HPDE6-E6E7 (cell line): ENCODE measurements around the gene GRAMD4.

ENCODE experiments used
- DNase-seq: peaks from one replicate; pipeline ENCODE4 v3.0.0; 2011; ENCODE audit warnings: missing footprints; ENCODE audit errors: extremely low spot score

The GRAMD4 gene, protein sequence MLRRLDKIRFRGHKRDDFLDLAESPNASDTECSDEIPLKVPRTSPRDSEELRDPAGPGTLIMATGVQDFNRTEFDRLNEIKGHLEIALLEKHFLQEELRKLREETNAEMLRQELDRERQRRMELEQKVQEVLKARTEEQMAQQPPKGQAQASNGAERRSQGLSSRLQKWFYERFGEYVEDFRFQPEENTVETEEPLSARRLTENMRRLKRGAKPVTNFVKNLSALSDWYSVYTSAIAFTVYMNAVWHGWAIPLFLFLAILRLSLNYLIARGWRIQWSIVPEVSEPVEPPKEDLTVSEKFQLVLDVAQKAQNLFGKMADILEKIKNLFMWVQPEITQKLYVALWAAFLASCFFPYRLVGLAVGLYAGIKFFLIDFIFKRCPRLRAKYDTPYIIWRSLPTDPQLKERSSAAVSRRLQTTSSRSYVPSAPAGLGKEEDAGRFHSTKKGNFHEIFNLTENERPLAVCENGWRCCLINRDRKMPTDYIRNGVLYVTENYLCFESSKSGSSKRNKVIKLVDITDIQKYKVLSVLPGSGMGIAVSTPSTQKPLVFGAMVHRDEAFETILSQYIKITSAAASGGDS

GRCh38 chr22:46619830-46620501 lies at the start of gene GRAMD4:
TSS of gene GRAMD4 (plus strand) at chr22:46620386. CDS start at chr22:46626800, 6,414 bp downstream.
- DNase-seq, result no peak

- no peak for DNase-seq
Observed at GRCh38 chr22:46571642-46572250, 48.4 kb upstream of the GRAMD4 start.

GRCh38 chr22:46572911-46573780 lies 47.0 kb upstream of the GRAMD4 start:
- DNase-seq, result no peak

DNA sequence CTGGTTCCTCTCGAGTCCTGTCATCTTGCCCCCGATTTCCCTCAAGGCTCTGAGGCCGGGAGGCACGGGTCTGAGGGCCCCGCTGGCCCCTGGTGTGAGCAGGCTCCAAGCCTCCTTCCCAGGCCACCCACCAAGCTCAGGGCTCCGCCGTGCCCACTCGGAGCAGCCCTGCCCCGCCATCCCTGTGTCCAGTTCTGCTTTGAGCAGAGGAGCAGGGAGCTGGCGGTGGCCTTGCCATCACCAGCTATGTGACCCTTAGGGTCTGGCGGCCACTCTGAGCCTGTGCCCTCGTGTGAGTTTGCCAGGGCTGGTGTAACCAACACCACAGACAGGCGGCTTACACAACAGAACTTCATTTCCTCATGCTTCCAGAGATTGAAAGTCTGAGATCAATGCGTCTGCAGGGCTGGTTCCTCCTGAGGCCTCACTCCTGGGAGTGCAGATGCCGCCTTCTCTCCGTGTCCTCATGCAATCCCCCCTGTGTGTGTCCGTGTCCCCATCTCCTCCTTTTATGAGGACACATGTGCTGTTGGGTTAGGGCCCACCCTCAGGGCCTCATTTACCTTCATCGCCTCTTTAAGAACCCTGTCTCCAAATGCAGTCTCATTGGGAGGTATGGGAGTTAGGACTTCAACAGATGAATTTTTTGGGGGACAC lies 46.3 kb upstream of the GRAMD4 start:
- DNase-seq, result no peak

GRCh38 chr22:46574438-46574992 lies 45.7 kb upstream of the GRAMD4 start:
- no peak for DNase-seq

DNA sequence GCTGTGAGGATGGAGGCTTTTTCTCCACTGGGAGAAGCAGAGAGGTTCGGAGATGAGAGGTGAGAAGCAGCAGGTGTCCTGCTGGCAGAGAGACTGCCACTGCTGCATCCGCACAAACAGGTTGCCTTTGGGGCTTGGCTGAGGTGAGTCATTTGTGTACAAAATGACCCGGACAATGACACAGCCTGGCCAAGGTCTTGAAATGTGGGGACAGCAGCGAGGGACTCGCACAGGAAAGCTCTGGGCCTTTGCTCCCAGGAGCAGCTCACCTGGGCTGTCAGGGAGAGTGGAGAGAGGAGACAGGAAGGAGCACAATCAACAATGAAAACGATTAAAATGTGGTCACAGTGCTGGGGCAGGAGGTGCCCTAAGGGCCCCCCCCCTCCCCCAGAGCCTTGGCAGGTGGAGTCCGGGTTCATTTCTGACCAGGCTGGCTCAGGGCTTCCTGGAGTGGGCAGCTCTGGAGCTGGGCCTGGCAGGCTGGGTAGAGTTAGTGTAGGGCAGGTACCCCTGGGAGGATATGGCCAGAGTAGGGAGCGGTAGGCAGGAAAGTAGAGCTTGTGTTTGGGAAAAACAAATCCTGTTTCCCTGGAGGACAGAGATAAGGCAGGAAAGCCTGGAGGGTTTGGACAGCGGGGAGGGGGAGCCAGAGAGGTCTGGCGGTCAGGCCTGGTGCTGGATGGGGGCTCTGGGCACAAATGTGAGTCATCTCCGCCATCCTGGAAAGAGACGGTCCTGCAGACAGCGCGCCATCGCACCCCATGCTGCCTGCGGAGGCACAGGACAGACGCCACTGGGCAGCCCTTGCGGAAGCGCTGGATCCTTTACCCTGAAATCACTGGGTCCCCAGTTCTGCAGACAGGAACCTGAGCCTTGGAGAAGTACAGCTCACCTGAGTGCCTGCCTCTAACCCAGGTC lies 44.9 kb upstream of the GRAMD4 start:
- DNase-seq, result no peak

DNA sequence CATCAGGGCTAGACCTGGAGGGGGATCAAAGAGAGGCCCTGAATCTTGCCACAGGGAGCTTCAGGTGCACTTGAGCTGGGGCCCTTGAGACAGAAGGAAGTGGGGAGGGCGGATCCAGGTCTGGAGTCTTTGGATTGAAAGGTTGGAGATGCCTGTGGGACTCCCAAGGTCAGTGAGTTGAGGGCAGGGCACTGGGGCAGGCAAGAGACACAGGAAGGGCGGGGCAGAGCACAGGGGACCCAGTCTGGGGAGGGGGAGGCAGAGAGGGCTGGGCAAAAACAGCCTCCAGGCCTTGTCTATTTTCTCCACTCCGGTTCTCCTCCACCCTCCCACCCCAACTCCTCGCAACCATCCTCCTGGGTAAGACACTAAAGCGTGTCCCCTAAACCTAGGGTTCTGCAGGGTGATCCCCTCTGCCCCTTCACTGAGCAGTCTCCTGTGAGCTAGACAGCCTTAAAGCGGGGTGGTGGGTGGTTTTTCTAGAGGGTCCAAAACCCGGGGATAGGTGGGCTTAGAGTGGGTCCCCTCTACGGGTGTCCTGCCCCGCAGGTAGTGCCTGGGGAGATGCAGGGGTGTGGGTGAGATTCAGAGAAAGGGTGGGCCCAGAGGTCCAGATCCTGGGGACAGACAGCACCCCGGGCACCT lies 44.2 kb upstream of the GRAMD4 start:
- DNase-seq, result no peak

DNA sequence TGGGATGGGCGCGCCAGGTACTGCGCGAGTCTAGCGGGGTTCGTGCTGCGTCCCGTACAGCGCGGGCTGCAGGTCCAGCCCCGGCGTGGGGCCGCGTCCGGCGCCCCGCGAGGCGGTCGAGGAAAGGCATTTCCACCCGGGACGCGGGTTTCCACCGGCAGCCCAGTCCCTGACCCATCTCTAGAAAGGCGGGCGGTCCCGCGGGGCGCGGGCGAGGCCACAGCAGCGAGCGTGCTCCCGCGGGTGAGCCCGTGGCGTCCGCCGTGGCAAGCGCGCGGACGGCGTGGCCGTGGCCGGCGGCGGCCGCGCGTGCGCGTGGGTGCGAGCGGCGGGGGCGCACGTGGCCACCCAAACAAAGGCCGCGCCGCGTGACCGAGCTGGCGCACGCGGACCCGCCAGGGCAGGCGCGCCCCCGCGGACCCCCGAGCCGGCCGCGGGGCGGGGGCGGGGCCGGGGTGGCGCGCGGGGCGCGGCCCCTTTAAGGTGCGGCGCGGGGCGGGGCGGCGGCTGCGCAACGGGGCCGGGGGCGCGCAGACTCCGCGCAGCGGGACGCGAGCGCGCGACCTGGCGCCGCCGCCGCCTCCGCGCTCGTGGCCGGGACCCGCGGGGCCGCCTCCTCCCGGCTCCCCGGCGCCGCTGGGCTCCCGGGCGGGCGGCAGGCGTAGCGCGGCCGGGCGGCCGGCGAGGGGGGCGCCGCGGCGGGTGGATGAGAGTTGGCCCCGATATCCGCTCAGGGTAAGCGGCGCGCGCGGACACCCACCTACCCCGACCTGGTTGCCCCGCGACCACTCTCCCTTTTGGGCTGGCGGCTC lies 43.4 kb upstream of the GRAMD4 start:
- no peak for DNase-seq

- no peak for DNase-seq
Observed at GRCh38 chr22:46577368-46578249, 42.6 kb upstream of the GRAMD4 start.

DNA sequence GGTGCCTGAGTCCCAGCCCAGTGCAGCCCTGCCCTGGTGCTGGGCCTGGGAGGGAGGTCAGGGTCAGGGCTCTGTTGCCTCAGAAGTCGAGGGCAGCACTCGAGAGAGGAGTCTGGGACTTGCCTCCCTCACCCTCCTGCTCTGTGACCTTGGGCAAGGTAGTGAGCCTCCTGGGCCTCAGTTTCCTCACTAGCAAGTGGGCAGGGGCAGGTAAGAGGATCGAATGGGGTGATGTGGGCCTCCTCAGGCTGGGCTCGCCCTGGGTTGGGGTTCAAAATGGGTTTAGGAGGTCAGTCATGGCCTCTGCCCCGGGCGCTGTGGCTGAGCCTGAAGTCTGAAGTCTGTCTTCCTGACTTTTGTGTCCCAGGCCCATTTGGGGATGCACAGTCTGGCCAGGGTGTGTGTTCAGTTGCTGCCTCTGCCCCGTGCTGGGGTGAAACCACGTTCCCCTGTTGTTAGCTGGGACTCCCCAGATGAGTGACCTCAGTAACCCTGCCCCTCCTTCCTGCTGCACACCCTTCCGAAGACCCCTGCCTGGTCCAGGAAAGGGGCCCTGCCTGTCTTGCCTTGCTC lies 41.8 kb upstream of the GRAMD4 start:
- DNase-seq, result no peak

- DNase-seq, result no peak
Observed at GRCh38 chr22:46578824-46579561, 41.2 kb upstream of the GRAMD4 start.

DNA sequence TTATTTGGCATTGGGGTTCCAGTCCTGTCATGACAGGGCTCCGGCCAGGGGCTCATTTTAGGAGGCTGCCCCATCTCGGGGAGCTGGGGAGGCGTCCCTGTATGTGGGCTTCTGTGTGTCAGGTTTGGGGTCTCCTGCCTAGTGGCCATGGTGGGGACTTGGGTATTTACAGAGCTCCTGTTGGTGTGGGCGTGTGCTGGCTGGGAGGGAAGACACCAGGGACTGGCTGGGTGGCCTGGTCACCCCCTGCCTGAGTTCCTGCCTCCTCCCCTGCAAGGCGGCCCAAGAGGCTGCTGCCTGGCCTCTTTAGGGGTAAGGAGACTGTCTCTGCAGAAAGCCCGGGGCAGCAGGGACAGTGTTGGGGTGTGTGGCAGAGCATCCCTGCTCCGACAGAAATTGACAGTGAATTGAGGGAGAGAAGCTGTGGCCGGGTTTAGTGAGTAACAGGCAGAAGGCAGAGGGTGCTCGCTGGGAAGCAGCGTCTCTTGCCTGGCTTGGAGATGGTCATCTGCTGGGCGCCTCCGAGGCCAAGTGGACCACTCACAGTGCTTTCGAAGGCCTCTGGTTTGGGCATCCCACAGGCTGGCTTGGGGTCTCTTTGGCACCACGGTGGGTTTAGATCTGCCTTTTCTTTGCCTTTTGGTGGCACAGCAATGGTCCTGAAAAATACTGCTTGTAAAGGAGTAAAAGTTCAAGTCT lies 40.3 kb upstream of the GRAMD4 start:
- DNase-seq, result no peak

- no peak for DNase-seq
Observed at GRCh38 chr22:46580940-46581537, 39.1 kb upstream of the GRAMD4 start.

- DNase-seq, result no peak
Observed at GRCh38 chr22:46581538-46582244, 38.5 kb upstream of the GRAMD4 start.
